Measurements from ENCODE around the gene KIF15. TPM values are rescaled to one million over a fixed set of nuclear protein-coding genes. Genes with fewer than 3 reads are reported as not detected.

KIF15 gene
- total RNA-seq, 1 experiment from 2014 or later, result 23.7 TPM

- peak; percentile 34; the same call in 1 of the 2 replicates for TF ChIP-seq CBFB (CRISPR knock-in tag; IDR thresholded peaks at IDR 0.05; ENCODE audit: low read depth)
- TF ChIP-seq ZNF138 (CRISPR knock-in tag; conservative IDR thresholded peaks at IDR 0.05), result no peak
- TF ChIP-seq MXD4 (CRISPR knock-in tag; IDR thresholded peaks at IDR 0.05; ENCODE audit: borderline replicate concordance), result no peak
- no peak for TF ChIP-seq HMGA2 (CRISPR knock-in tag; IDR thresholded peaks at IDR 0.05)
- TF ChIP-seq USF1 (CRISPR knock-in tag; IDR thresholded peaks at IDR 0.05), result peak; percentile 27; the same call in 1 of the 2 replicates
- peak; percentile 89 for TF ChIP-seq FOXP4 (CRISPR knock-in tag; IDR thresholded peaks at IDR 0.05)
- TF ChIP-seq GTF2I (CRISPR knock-in tag; conservative IDR thresholded peaks at IDR 0.05), result no peak
- TF ChIP-seq CREB1 (CRISPR knock-in tag; IDR thresholded peaks at IDR 0.05), result peak; percentile 87; the same call in 1 of the 2 replicates
- TF ChIP-seq NFE2L1 (CRISPR knock-in tag; IDR thresholded peaks at IDR 0.05), result peak; percentile 60; the same call in 1 of the 2 replicates
- TF ChIP-seq CTCF (IDR thresholded peaks at IDR 0.05), result no peak
- no peak for TF ChIP-seq EMX1 (CRISPR knock-in tag; IDR thresholded peaks at IDR 0.05)
- TF ChIP-seq PREB (CRISPR knock-in tag; IDR thresholded peaks at IDR 0.05; ENCODE audit: borderline replicate concordance), result no peak
- TF ChIP-seq PRRX2 (CRISPR knock-in tag; IDR thresholded peaks at IDR 0.05), result 0 out of 2 replicates have a peak, but pooled peaks have one; percentile 29
- TF ChIP-seq SMAD4 (CRISPR knock-in tag; IDR thresholded peaks at IDR 0.05), result peak; percentile 73
- TF ChIP-seq KAT7 (CRISPR knock-in tag; IDR thresholded peaks at IDR 0.05; ENCODE audit: borderline replicate concordance), result peak; percentile 83; the same call in 1 of the 2 replicates
- TF ChIP-seq GRHL2 (CRISPR knock-in tag; IDR thresholded peaks at IDR 0.05; ENCODE audit: insufficient replicate concordance, severe bottlenecking), result no peak
- TF ChIP-seq ZNF263 (CRISPR knock-in tag; IDR thresholded peaks at IDR 0.05; ENCODE audit: low read depth), result no peak
Measured at GRCh38 chr3:44729384-44729910, 32.1 kb upstream of the KIF15 start, which contains the start of gene ZNF501 (continued).

- no peak overlapping the region for H3K27ac Mint-ChIP-seq
- H3K4me3 Mint-ChIP-seq, result no peak overlapping the region
- 0 out of 2 replicates have a peak, but pooled peaks cover 2% of the 10 kb centered on the region for H3K27me3 Mint-ChIP-seq (ENCODE audit: low read depth)
- peaks cover 82% of the 10 kb centered on the region for H3K9me3 Mint-ChIP-seq
- TF ChIP-seq NFATC4 (CRISPR knock-in tag; IDR thresholded peaks at IDR 0.05) (no peak), NR1H2 (CRISPR knock-in tag; IDR thresholded peaks at IDR 0.05) (no peak), TCF7 (CRISPR knock-in tag; IDR thresholded peaks at IDR 0.05; ENCODE audit: low read depth) (no peak), AR (CRISPR knock-in tag; IDR thresholded peaks at IDR 0.05) (no peak), ZNF425 (CRISPR knock-in tag; conservative IDR thresholded peaks at IDR 0.05) (no peak), USF1 (CRISPR knock-in tag; IDR thresholded peaks at IDR 0.05) (no peak), CTCF (IDR thresholded peaks at IDR 0.05) (no peak)
- peaks cover 78% of the 10 kb centered on the region for H3K36me3 Mint-ChIP-seq
- CTCF ChIA-PET, result no interaction called here
- DNase-seq (ENCODE audit: low spot score), result no peak
- no peak for ATAC-seq
- H3K4me1 Mint-ChIP-seq, result peaks cover 5% of the 10 kb centered on the region
- POLR2A ChIA-PET, result no interaction called here
Measured at GRCh38 chr3:44734646-44735168, 26.9 kb upstream of the KIF15 start.

Data from WTC11 (cell line).